NCI-H128 (cell line): ENCODE data around the gene CKLF.

Experiments used
- DNase-seq: peaks from one replicate; lab custom pipeline; 2025; ENCODE audit not compliant: unreplicated experiment; lab: John Stamatoyannopoulos, UW

CKLF gene

DNA sequence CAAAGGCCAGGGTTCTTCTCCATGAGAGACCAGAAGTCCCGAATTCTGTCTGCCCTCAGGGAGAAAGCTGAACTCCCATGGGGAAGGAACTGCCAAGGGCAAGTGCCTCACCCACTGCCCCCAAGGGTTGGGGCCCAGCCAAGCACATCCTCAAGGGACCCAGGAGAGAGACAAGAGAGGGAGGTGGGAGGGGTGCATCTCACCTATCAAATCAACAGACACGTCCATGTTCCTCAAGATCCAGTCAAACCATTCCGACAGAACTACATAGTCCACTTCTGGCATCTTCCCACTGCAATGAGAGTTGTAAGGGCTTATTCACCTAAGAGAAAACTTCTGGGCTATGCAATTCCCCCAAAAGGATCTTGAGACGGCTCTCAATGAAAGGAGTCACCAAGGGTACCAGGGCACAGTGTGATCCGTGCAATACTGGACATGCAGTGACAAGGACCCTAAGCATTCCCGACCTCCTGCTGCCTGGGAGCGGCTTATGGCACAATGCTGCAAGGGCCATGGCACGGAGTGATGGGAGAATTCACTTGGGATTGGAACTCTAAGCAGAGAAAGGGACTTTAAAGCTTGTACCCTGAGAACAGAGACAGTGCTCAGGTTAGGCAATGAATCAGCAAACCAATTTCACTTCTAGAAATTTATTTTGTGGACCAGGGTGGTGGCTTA is 34.7 kb upstream of the CKLF start:
- no peak for DNase-seq

DNA sequence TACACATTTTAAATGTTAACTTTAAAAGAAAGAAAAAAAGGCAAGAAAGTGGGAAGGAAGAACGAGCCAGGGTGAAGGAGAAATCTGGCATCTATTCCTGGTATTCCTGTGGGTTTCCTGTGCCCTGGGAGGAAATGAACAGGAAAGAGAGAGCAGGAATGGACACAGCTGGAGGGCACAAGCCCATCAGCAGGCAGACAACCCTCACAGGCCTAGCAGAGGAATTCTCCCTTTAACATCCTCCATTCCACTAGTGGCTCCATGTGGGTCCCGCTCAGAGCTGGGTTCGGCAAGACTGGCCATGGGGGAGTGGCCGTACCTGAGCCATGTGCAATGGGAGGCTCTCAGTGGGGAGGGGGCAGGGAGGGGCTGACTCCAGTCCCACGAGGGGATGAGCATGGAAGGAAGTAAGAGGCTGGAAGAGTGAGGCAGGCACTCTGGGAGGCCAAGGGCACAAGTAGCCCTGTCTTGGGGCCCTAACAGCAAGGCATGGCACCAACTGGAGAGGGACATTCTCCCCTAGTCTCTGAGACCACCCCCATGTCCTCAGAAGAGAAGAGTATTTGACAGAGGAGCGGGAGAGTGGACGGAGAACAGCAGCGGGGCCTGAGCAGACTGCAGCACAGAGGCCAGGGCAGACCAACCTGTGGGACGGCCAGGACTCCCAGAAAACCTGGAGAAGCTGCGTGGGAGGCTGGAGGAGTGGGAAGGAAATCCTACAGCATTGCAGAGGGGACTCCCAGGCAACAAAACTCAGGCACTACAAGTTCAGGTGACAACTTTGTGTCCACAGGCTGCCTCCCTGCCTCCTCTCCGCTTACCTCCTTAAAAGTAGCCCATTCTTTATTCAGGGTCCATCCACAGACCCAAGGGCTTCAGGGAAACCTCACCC is 32.6 kb upstream of the CKLF start:
- no peak for DNase-seq

DNA sequence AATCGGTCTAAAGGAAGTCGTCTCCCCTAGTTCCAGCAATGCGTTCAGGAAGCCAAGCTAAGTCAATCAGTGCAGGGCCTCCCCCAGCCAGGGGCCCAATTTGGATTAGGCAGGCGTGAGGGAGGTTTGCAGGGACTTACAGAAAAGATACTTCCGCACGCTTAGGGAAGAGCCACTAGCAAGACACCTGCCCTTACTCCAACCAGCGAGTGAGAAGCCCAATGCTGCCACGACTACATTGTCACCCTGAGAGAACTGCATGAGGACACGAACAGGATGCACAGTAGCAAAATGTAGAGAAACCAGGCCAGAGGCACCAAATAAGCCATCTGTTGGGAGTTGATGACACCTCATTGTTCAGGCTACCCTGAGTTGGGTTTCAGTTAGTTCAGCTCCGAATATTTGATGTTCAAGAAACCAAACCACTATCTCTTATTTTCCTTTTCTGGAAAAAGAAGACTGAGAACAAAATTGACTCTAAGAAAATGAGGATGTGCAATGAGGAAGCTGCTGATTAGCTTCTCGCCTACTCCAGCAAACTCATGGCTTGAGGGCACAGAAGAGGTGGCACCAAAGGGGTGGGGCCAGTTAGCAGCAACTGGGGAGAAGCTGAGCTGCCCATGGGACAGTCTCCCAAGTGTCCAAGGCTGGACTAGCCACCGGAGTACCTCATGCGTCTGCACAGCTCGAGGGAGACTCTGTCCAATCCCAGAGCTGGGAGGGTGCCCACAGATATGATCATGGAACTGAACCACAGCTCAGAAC is 31.8 kb upstream of the CKLF start:
- no peak for DNase-seq

DNA sequence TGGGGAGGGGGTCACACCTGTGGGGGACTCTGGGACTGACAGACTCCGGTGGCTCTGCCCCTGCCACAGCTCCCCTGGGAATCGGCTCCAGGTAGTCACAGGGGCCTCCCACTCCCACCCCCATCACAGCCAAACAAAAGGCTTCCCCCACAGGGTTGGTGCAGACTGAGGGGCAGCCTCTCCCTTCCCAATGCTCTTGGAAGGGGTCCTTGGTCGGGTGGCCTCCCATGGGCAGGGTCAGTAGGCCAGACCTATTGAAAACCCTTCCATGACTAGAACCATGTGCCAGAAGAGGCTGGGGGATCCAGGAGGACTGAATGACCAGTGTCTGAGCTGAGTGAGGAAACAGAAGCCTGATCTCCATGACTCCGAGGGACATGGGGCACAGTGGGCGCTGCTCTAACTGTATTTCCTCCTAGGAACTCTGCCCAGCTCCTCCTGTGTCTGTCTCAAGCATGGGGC is 31.1 kb upstream of the CKLF start:
- DNase-seq, result no peak

DNA sequence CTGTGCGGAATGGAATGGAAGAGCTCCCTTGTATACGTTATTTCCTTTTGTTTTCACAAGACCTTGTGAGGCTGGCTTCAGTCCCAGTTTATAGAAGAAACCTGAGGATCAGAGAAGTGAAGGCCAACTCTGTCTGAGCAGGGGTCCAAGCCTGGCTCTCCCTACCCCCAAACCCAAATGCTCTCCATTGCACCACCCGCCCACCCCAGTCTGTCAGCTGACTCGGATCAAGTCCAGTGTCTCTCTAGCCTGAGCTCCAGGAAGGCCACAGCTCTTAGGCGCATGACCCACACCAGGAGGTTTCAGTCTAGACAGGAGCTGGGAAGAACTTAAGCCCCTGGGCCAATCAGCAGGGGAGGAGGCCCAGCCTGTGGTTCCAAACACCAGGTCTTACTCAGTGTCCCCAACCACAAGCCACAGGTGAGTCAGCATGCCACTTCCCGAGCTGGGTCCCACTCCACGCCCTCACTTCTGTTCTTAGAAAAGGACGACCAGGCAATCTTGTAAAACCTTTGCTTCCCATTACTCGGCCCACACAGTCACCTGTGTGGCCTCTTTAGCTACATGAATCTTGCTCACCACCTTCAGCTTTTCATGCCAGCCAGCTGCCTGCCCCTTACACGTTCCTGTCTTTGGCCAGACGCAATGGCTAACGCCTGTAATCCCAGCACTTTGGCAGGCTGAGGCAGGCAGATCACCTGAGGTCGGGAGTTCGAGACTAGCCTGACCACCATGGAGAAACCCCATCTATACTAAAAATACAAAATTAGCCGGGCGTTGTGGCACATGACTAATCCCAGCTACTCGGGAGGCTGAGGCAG is 30.2 kb upstream of the CKLF start:
- DNase-seq, result no peak

DNA sequence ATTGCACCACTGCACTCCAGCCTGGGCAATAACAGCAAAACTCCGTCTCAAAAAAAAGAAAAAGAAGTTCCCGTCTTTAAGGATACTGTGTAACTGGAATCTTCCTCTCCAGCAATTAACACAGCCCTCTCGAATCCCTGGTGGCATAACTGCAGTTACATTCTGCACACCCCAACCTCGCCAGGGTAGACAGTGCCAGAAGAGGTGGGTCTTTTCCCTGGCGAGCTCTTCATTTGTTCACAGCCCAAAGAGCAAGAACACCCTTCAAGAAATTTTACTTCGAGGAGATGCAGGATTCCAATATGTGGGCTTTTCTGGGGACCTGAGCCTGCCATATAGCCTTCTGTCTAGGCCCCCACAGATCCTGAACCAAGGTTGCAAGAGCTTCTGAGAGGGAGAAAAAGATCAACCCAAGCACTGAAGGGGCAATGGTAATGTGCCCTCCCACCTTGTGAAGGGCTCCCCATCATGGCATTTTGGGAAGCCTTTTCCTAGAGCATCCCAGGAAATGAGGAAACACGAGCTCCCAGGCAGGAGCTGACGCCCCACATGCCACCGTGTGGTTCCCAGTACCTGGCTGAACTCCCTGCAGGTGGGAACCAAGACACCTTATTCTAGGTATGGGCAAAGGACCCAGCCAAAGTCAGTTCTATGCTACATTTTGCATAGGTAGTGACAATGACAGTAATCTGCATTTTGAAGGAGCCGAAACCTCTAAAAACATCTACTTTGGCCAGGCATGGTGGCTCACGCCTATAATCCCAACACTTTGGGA is 29.4 kb upstream of the CKLF start:
- no peak for DNase-seq

DNA sequence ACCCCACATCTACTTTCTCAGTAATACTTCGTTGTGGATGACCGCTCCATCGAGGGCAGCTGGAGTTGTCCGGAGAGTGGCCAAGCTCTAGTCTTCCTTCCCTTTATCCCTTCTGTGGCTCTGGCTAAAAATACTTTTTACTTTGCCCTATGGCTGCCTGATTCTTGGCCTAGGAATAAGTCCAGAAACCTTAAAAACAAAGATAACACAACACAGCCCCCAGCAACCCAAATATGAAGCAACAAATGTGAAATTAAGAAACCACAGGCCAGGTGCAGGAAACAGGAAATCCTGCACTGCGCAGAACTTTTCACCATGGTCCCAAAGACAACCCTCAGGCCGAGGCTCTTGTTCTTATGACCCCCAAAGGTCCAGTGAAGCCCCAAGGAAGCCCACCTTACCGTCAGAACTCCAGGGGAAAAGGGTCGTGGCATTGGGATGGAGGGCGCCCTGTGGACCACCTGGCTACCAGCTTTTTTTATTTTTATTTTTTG is 28.5 kb upstream of the CKLF start:
- no peak for DNase-seq

DNA sequence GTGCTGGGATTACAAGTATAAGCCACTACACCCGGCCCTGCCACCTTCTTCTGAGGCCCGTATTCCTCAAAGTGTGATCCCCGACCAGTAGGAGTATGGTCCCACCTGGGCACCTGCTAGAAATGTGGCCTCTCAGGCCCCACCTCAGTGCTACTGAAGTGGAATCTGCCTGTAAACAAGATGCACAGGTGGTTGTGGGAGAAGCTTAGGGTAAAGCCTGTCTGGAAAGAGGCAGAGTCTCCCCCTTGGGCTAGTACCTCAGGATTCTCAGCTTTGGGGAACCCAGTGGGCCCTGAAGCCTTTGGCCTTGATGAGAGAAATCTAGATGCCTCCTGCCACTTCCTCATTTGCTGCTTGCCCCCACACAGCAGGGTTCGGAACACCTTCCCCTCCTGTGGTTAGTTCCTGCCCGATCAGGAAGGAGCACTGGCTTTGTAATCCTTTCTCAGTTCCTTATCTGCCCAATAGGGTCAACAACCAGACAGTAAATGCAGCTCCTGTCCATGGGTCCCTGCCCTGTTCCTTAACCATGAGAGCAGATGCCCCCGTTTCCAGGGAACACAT is 27.7 kb upstream of the CKLF start:
- DNase-seq, result no peak

DNA sequence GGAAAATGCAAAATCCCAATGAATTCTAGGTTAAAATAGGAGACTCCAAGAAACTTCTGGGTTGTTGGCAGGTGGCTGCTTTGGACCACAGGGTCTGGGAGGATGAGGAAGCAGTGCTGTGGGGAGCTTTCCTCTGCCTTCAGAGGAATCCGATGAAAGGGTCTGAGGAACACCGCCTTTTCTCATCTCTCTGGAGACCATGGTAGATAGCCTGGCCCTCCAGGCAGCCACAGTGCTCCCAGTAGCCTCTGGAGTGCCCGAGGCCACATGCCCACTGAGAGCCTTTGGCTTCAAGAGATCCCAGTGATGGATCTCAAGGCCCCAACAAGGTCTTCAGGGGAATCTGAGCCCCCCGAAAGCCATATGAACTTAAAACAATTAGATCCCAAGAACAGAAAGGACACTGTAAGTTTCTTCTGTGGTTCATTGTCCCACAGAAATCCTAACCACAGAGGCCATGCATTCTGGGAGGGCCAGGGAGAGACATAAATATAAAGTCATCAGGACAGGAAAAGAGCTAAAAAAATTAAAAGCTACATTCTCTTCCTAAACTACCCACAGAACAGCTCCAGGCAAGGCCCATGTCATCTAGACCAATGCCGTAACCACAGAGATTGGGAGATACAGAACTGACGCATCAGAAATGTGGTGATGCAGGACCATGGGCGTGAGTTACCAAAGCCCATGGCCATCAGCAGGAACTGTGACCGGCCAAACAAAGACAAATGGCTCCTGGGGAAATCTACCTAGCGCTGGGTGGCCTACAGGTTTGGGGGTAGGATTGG is 26.8 kb upstream of the CKLF start:
- DNase-seq, result no peak

DNA sequence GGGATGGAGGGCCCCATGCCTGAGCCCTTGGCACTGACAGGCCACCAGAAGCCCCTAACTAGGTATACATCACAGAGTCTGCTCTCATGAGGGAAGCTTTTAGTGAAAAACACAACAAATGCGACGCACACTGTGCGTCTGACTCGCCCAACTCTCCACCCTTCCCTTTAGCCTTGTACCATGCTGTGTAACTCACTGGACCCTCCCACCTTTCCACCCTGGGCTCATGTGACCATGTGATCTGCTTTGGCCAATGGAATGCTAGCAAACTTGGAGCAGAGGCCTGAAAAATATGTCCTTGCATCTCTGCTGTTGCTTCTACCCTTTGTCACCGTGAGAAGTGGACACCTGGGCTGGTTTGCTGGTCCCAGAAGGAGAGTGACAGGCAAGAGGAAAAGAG is 24.1 kb upstream of the CKLF start:
- no peak for DNase-seq

DNA sequence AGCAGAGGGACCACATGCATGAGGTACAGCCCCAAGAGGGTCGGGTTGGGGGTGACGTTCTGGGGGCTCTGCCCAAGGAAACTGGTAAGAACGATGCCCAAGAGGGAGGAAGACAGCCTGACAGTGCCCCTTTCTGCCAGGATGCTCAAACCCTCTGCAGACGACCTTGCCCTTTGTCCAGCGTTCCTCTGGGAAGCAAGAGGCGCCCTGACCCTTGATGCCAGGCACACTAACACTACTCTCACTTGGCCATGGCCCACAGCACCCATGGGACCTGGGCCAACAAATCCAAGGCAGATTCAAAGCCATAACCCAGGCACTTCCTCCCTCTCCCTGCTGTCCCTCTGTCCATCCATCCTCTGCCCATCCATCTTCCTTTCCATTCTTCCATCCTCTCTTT is 22.9 kb upstream of the CKLF start:
- no peak for DNase-seq

DNA sequence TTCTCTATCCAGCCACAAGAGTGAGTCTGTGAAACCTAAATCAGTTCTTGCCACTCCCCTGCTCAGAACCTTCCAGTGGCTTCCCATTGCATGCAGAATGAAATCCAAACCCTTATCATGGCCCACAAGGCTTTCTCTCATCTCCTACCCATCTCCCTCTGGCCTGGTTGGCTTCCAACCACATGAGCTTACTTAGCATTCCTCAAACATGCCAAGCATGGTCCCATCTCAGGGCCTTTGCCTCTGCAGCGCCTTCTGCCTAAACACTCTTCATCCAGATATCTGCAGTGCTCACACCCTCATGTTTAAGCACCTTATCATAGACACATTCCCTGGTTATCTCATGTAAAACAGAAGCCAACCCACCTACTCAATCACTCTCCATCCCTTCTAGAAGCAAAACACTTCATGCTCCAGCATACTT is 18.0 kb upstream of the CKLF start:
- no peak for DNase-seq

DNA sequence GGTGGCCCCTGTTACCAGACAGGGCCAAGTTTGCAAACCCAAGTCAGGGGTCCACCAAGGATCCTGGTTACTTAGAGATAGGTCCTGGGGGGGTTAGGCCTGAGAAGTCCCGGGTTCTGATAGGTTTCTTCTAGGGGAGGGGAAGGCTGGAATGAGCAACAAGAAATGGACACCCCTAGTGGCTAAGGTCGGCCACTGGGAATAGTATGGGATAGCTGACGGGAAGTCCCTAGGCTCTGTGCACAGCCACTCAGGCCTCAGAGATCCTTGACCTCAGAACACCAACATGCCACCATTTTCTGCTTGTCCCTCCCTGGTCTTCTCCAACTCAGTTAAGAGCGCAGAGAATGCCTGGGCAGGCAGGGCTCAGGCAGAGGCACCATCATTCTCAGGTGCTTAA is 15.9 kb upstream of the CKLF start:
- DNase-seq, result no peak

DNA sequence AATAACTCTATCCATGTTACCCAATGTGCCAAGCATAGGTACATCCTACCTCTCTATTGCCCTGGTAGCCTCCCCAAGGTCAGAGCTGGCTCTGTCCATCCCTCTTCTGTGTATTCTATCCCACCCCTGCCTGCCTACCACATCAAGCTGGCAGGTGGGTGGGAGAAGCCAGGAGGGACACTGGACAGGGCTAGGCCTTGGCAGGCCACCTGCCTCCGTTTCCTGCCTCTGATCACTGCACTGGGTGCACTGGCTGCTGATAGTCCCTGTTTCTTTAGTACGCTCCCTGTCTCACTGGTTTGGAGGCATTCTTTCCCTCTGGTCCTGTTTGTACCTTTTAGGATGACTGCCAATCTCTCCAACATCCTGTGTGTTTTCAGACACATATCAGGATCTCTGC is 15.1 kb upstream of the CKLF start:
- no peak for DNase-seq

DNA sequence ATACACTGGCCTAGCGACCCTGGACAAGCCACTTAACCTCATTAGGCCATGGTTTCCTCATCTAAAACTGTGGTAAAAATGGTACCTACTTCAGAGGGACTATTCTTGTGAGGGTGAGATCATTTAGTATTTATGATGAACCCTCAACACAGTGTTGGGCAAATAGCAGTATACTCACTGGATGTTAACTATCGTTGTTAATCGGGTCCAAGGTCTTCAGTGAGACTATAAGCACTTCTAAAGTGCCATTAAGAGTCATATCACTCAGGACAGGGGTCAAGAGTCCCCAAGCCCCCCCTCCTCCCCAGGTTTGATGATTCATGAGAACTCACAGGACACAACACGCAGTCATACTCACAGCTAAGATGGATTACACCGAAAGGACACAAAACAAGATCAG is 13.5 kb upstream of the CKLF start:
- no peak for DNase-seq

DNA sequence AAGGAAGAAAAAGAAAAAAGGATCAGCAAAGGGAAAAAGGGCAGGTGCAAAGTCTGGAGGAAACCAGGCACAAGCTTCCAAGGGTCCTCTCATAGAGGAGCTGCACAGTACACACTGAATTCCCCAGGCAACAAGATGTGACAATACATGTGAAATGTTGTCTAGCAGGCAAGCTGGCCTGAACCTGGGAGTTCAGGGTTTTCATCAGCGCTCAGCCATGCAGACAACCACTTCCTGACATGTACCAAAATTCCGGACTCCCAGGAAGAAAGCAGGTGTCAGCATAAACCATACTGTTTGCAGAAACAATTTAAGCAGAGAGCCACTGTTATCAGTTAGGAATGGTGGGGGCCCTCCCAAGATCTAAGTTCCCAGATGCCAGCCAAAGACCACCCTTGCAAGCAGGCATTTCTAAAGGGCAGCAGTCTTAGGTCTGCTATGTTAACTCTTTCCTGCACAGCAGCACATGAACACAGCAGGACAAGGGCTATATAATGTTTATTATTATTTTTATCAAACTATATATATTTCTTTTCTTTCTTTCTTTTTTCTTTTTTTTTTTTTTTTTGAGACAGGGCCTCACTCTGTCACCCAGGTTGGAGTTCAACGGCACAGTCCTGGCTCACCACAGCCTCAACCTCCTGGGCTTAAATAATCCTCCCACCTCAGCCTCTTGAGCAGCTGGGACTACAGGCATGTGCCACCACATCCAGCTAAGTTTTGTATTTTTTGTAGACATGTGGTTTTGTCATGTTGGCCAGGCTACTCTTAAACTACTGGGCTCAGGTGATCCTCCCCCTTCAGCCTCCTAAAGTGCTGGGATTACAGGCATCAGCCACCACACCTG is 12.5 kb upstream of the CKLF start:
- no peak for DNase-seq

DNA sequence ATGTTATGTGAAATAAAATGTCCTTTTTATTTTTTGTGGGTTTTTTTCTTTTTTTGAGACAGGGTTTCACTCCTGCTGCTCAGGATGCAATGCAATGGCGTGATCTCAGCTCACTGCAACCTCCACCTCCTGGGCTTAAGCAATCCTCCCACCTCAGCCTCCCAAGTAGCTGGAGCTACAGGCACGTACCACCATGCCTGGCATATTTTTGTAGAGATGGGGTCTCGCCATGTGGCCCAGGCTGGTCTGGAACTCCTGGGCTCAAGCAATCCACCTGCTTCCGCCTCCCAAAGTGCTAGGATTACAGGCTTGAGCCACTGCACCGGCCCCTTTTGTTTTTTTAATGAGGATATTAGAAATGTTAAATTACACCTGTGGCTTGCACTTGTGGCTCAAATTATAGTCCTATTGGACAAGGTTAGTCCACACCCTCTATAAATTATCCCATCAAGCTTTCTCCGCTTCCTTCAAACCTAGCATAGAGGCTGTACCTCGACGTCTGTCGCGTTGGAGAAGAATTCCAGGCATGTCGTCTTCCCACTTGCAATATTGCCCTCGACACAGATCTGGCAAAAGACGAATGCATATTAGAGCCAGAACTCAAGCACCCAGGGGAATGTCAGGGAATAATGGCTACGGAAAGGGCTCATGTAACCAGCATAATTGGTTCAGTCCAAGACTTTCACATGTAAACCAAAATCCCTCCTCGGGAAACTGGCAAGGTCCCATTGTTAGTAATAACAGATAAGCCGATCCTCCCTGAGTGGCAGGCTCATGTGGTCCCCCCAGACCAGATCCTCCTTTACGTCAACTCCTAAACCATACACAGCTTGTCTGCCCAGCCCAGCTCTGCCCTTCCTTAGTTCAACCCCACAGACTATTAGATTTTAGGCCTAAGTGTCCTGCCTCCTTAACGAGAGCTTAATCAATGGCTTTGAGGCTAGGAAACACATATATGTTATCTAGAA is 10.7 kb upstream of the CKLF start:
- DNase-seq, result no peak
